HG03097 (cell line): Measurements from ENCODE around the gene POC1B.

Experiments used
- ATAC-seq: cut with Tn5 transposase; IDR thresholded peaks from one replicate; pipeline ENCODE4 v1.9.1; 2021; ENCODE audit not compliant: unreplicated experiment, low FRiP score

The POC1B gene

GRCh38 chr12:89539426-89540223 lies 13.8 kb upstream of the POC1B start:
- ATAC-seq: no peak

DNA sequence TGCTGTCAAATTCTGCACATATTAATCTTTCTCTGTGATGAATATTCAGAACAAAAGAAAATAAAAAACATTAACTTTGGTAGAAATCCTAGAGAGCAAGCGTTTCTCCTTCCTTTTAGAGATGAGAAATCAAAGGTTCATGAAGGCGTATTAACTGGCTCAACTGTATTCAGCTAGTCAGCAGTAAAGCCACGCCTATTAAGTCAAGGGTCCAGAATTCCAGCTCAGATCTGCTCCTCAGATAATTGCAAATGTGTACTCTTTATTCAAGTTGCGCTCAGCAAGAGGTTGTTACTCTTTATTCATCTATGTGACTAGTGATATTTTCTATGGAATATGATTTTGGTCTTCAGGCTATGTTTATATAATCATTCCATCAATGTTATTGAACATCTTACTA lies 13.1 kb upstream of the POC1B start:
- ATAC-seq: no peak

- no peak for ATAC-seq
Measured at GRCh38 chr12:89537389-89537788, 11.5 kb upstream of the POC1B start.

DNA sequence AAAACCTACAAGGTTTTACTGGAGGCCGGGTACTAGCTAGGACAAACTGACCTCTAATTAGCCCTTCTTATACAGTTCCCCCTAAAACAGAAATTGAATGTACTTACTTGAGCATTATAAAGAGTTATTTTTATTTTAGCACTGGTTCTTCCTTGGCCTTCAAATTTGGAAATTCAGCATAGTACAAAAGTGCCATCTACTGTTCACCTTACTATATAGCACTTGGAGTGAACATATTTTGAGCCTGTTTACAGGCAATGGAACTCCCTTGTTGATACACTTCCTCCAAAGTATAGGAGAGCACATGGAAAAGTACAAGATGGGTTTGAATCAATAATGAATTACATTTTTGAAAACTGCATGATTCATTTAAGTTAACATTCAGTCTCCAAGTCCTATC lies 3.9 kb upstream of the POC1B start:
- no peak for ATAC-seq

DNA sequence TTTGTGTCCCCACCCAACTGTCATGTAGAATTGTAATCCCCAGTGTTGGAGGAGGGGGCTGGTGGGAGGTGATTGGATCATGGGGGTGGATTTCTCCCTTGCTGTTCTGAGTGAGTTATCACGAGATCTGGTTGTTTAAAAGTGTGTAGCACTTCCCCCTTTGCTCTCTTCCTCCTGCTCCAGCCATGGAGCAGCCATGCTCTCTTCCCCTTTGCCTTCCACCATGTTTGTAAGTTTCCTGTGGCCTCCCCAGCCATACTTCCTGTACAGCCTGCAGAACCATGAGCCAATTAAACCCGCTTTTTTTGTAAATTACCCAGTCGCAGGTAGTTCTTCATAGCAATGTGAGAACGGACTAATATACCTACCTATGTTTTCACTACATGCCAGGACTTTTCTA lies 2.6 kb upstream of the POC1B start:
- ATAC-seq: no peak

GRCh38 chr12:89525305-89525823 lies 483 bp downstream of the POC1B start:
- peak; percentile 16 for ATAC-seq

DNA sequence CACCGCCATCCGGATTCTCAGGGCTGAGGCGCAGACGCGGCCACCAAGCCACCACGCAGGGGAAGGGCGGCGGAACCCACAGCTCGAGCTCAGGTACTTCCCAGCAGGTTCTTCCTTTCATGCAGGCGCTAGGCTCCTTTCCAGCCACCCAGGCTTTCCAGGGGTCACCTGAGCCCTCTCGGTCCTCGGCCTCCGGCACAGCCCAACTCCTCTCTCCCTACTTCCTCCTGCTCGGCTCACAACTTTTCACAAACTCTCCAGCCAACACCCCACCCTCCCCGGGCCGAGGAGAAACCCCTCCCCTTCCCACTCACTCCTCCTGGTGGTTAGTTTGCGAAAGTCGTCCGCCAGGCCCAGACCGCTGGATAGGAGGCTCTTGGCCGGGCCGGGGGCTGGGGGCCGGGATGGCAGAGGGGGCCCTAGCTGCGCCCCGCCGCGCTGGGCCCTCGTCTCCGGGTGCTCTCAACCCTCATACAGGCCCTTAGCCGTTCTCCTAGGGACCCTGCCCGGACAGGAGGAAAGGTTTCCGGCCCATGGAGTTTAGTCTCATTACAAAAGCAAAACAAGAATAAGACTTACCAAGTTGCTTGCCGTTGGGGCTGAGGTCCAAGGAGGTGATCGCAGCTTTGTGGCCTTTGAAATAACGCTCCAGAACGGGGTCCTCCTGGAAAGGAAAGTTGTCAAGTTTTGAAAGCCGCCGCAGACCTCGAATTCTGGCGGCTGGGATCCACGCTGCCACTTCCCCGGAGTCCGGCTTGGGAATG lies 1.1 kb downstream of the POC1B start, which contains the start of gene GALNT4:
TSS of gene GALNT4 (minus strand) at position 256 of the 764 bp plus-strand sequence. CDS start at position 9, 247 bp downstream.
- peak; percentile 63 for ATAC-seq

DNA sequence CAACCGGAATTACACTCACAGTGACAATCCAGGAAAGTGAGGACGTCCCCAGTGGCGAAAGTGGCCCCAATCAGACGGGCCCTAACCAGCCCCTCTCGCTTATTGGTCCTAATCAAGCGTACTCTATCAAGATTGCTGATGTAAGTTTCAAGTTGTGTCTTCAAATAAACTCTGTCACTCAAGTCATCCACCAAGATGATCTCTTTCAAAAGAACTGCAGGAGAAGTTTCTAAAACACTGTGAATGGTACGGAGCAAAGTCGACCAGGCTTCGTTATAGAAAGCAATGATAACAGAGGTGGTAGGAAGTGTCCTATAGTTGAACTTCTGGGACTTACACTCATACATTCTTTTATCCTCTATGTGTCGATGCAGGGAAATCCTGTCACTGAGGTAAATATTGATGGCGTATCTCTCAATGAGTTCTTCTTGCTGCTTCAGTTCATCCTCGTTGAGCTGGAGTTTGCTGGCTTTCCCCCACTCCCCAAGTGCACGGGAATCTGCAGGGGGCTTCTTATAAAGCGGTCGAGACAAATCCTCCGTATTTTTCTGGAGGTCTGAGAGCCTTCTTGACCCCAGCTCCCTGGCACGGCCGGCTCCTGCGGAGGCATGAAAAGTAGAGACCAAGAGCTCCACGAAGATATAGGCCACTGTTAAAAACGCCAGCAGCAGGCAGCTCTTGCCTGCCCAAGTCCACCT lies 1.9 kb downstream of the POC1B start:
- no peak for ATAC-seq

- no peak for ATAC-seq
Measured at GRCh38 chr12:89523393-89523792, 2.5 kb downstream of the POC1B start.

DNA sequence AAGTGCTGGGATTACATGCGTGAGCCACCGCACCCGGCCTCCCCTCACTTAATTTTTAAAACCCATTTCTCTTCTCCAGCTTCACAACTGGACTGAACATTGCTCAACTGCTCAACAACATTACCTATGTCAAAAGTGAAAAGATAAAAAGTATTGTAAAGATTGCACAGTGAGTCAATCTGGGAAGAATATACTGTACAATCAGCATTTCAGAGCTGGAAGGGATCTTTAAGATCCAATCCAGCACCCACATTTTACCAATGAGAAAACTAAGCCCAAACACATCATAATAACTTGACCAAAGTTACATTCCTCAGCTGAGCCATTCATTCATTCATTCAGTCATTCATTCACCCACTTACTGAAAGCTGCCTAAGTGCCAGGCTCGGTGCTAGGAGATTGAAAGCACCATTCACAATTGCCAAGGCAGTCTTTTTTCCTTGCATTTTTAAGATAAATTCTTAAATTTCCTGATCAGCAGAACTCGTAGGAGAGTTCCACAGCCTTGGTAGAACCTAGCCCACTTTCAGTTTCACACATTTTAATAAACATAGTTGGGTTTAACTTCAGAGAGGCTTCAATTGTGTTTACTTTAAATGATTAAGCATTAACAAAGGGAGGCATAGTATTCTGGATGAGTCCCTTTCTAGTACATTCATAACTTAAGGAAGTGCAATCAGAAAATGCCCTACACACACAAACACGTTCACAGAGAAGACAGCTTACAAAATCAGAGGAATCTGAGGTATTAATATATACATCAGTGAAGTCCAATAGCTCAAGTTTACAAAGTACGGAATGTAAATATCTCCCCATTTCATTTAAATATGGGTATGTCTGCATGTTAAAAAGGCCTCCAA lies 4.3 kb downstream of the POC1B start:
- no peak for ATAC-seq

DNA sequence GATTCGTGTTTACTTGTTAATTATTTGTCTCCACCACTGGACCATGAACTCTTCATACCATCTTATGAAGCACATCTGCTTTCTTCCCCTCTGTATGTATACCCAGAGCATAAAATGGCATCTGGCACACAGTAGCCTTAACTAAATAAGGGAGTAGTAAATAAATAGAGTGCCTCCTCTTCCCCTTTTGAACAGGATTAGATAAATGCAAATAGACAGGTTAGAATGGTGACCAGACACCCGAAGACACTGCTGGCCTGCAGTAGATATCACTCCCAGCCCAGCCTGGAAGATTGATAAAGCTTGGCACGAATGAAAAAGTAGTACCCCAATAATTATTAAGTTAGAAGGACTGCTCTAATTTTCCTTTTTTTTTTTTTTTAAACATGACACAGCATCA lies 8.1 kb downstream of the POC1B start:
- ATAC-seq: no peak

DNA sequence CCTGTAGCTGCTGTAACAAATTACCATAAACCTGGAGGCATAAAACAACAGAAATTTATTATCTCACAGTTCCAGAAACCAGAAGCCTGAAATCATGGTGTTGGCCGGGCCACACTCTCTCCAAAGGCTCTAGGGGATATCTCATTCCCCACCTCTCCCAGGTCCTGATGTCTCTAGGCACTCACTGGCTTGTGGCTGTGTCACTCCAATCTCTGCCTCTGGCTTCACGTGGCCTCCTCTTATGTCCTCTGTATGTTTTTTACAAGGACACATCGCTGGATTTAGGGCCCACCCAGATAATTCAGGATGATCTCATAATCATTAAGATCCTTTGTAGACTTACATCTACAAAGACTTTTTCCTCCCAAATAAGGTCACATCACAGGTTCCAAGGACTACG lies 9.2 kb downstream of the POC1B start:
- no peak for ATAC-seq

DNA sequence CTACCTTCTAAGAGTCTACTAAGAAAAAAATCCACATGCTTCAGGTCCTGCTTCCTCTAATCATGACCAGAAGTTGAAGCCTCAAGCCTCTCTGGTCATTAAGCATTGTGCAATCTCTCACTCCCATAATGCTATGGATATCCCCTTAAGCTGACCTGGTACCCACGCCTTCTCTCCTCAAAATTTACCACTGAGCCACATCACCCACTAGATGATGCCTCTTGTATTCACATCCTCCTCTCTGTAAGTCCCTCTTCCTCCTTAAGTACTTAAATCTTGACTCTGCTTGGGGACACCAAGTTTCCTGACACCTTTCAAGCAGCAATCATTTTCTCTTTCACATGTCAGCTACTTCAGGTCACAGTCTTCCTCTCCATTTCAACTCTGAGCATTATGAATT lies 11.1 kb downstream of the POC1B start:
- peak; percentile 87 for ATAC-seq

DNA sequence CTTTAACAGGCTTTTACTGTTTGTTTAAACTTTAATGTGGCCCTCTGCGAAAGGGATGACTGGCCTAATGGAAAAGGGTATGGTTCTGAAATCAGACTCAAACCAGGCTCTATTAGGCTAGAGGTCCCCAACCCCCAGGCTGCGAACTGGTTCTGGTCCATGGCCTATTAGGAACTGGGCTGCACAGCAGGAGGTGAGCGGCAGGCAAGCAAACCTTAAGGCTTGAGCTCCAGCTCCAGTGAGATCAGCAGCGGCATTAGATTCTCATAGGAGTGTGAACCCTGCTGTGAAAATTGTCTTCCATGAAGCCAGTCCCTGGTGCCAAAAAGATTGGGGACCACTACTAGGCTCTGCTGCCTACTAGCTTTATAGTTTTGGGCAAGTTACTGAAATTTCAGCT lies 12.3 kb downstream of the POC1B start:
- ATAC-seq: no peak

- no peak for ATAC-seq
Measured at GRCh38 chr12:89507015-89507824, 18.6 kb downstream of the POC1B start.

DNA sequence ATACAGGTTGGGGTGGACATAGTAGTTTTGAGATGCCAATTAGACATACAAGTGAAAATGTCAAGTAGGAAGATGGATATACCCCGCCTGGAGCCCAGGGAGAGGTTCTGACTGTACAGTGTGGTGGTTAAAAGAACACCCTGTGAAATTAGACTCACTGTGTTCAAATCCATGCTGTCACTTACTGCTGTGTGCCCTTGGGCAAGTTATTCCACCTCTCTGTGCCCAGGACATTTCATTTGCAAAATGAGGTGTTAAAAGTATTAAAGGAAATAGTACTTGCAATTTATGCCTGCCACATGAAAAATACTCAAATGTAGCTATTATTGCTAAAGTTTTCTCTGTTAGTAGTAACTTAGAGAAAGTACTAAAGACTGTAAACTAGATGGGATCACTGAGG lies 19.8 kb downstream of the POC1B start:
- no peak for ATAC-seq

- no peak for ATAC-seq
Measured at GRCh38 chr12:89504560-89505346, 21.1 kb downstream of the POC1B start.

- ATAC-seq: no peak
Measured at GRCh38 chr12:89501793-89502192, 24.1 kb downstream of the POC1B start.

DNA sequence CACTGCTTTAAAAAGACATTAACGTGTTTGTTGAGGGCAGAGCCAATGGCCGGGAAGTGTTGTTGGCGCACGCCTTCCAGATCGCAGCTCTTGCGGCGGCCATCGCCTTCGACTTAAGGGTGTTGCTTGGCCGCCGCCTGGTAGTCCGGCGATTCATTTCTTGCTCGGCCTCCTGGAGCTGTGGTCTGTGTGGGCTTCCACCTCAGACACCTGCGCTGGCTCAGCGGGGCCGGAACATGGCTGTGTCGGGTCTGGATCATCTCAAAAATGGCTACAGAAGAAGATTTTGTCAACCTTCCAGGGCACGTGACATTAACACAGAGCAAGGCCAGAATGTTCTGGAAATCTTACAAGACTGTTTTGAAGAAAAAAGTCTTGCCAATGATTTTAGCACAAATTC lies 26.0 kb downstream of the POC1B start:
- ATAC-seq: no peak
